PC-3 (cell line): ENCODE measurements around the gene FREY1.

ENCODE experiments used
- CTCF ChIP-seq: fragments of 300-600 bp; sonication (generic); conservative IDR thresholded peaks from 2 replicates; pipeline ENCODE4 v1.5.1; 2017; ENCODE audit warnings: antibody characterized with exemption, low read depth, mild to moderate bottlenecking, low read length
- EZH2phosphoT487 ChIP-seq: fragments of 300-600 bp; sonication (generic); IDR thresholded peaks from 2 replicates; pipeline ENCODE4 v1.6.1; 2018; ENCODE audit warnings: mild to moderate bottlenecking, antibody characterized with exemption, low read length, borderline replicate concordance

GRCh38 chr11:45930031-45930794 lies 23.1 kb upstream of the FREY1 start:
- no peak for TF ChIP-seq EZH2phosphoT487
- TF ChIP-seq CTCF, result no peak
